ENCODE data around the gene RIPOR2.
"Not testable (repeated sequence)": the region's sequence is repeated elsewhere in the genome, so short reads cannot be mapped to it uniquely, and the experiment has no call there.

Gene RIPOR2

GRCh38 chr6:24927985-24928745 is 7.6 kb downstream of the RIPOR2 start:
- DNase-seq (ENCODE audit: extremely low spot score, insufficient read length, low read depth) (no peak), FAIRE-seq (no peak)

- no peak for DNase-seq (ENCODE audit: extremely low spot score, insufficient read length, low read depth)
- FAIRE-seq, result no peak
Observed at GRCh38 chr6:24927277-24927955, 8.3 kb downstream of the RIPOR2 start.

- DNase-seq (ENCODE audit: extremely low spot score, insufficient read length, low read depth); FAIRE-seq: not testable (repeated sequence)
Observed at GRCh38 chr6:24926647-24927046, 9.1 kb downstream of the RIPOR2 start.

- FAIRE-seq (no peak), DNase-seq (ENCODE audit: extremely low spot score, insufficient read length, low read depth) (no peak)
Observed at GRCh38 chr6:24926192-24926591, 9.6 kb downstream of the RIPOR2 start.

- DNase-seq (ENCODE audit: extremely low spot score, insufficient read length, low read depth) (no peak), FAIRE-seq (no peak)
Observed at GRCh38 chr6:24925661-24926060, 10.1 kb downstream of the RIPOR2 start.

- FAIRE-seq (no peak), DNase-seq (ENCODE audit: extremely low spot score, insufficient read length, low read depth) (no peak)
Observed at GRCh38 chr6:24924580-24925356, 11.0 kb downstream of the RIPOR2 start.

- DNase-seq (ENCODE audit: extremely low spot score, insufficient read length, low read depth), result no peak
- FAIRE-seq, result no peak
Observed at GRCh38 chr6:24923885-24924401, 11.8 kb downstream of the RIPOR2 start.

GRCh38 chr6:24922814-24923213 is 12.9 kb downstream of the RIPOR2 start:
- DNase-seq (ENCODE audit: extremely low spot score, insufficient read length, low read depth) (no peak), FAIRE-seq (no peak)

- FAIRE-seq, result no peak
- no peak for DNase-seq (ENCODE audit: extremely low spot score, insufficient read length, low read depth)
Observed at GRCh38 chr6:24922170-24922569, 13.6 kb downstream of the RIPOR2 start.

- no peak for FAIRE-seq
- DNase-seq (ENCODE audit: extremely low spot score, insufficient read length, low read depth), result no peak
Observed at GRCh38 chr6:24920136-24920535, 15.6 kb downstream of the RIPOR2 start.

- peak; percentile 49 for FAIRE-seq
- DNase-seq (ENCODE audit: extremely low spot score, insufficient read length, low read depth), result no peak
Observed at GRCh38 chr6:24919056-24919892, 16.5 kb downstream of the RIPOR2 start.

GRCh38 chr6:24918641-24919055 is 17.1 kb downstream of the RIPOR2 start:
- FAIRE-seq (peak; percentile 47), DNase-seq (ENCODE audit: extremely low spot score, insufficient read length, low read depth) (no peak)

GRCh38 chr6:24916496-24916895 is 19.3 kb downstream of the RIPOR2 start:
- DNase-seq (ENCODE audit: extremely low spot score, insufficient read length, low read depth), result no peak
- no peak for FAIRE-seq

- no peak for DNase-seq (ENCODE audit: extremely low spot score, insufficient read length, low read depth)
- FAIRE-seq, result no peak
Observed at GRCh38 chr6:24915641-24916040, 20.1 kb downstream of the RIPOR2 start.

- not testable (repeated sequence) for FAIRE-seq
Observed at GRCh38 chr6:24914082-24914481, 21.7 kb downstream of the RIPOR2 start.

GRCh38 chr6:24911796-24912382 is 23.9 kb downstream of the RIPOR2 start:
- FAIRE-seq (peak; percentile 36), DNase-seq (ENCODE audit: extremely low spot score, insufficient read length, low read depth) (no peak)

More at GRCh38 chr6:24914082-24914481, 21.7 kb downstream of the RIPOR2 start:
- DNase-seq (ENCODE audit: extremely low spot score, insufficient read length, low read depth), result not testable (repeated sequence)

- DNase-seq (ENCODE audit: extremely low spot score, insufficient read length, low read depth) (no peak), FAIRE-seq (no peak)
Observed at GRCh38 chr6:24910961-24911725, 24.6 kb downstream of the RIPOR2 start.

- FAIRE-seq, result peak; percentile 69
Observed at GRCh38 chr6:24910331-24910960, 25.3 kb downstream of the RIPOR2 start.

More at GRCh38 chr6:24910331-24910960, 25.3 kb downstream of the RIPOR2 start:
- DNase-seq (ENCODE audit: extremely low spot score, insufficient read length, low read depth), result no peak

Data from GM18507 (cell line).